ENCODE results near the gene ETV6. TPM values are rescaled to one million over a fixed set of nuclear protein-coding genes. Genes with fewer than 3 reads are reported as not detected.

Gene ETV6
- total RNA-seq, 2 experiments from 2014 or later, result 17.1 to 19.3 TPM

- DNase-seq (ENCODE audit: low spot score), result no peak
- no peak overlapping the region for H2AFZ ChIP-seq (ENCODE audit: low read length)
- H3K4me1 ChIP-seq (ENCODE audit: insufficient read depth, low read length, poor library complexity, severe bottlenecking), result peaks cover 47% of the 10 kb centered on the region
- peaks cover 41% of the 10 kb centered on the region for H3K36me3 ChIP-seq (ENCODE audit: insufficient read depth, low read length)
- H3K79me2 ChIP-seq (ENCODE audit: insufficient read depth, low read depth, low read length), result no peaks in the 10 kb centered on the region
- no peaks in the 10 kb centered on the region for H3K9me3 ChIP-seq (ENCODE audit: low read length)
- TF ChIP-seq, protein P1, sequence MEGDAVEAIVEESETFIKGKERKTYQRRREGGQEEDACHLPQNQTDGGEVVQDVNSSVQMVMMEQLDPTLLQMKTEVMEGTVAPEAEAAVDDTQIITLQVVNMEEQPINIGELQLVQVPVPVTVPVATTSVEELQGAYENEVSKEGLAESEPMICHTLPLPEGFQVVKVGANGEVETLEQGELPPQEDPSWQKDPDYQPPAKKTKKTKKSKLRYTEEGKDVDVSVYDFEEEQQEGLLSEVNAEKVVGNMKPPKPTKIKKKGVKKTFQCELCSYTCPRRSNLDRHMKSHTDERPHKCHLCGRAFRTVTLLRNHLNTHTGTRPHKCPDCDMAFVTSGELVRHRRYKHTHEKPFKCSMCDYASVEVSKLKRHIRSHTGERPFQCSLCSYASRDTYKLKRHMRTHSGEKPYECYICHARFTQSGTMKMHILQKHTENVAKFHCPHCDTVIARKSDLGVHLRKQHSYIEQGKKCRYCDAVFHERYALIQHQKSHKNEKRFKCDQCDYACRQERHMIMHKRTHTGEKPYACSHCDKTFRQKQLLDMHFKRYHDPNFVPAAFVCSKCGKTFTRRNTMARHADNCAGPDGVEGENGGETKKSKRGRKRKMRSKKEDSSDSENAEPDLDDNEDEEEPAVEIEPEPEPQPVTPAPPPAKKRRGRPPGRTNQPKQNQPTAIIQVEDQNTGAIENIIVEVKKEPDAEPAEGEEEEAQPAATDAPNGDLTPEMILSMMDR (conservative IDR thresholded peaks at IDR 0.05; ENCODE audit: low read length), result no peak
- no peak for TF ChIP-seq EZH2phosphoT487 (IDR thresholded peaks at IDR 0.05; ENCODE audit: borderline replicate concordance, low read depth, low read length)
- no peaks in the 10 kb centered on the region for H4K20me1 ChIP-seq (ENCODE audit: insufficient read depth, low read length)
- ChIA-PET POLR2A (interaction anchor here (0.6 to 1.2 kb wide), 4 partner anchors 9 to 1291 kb away, joined by 3 to 8 read pairs (median 4); no protein-coding TSS in a partner anchor), CTCF (ENCODE audit: unreplicated experiment) (no interaction called here)
- H3K27ac ChIP-seq (ENCODE audit: low read depth, low read length, poor library complexity, severe bottlenecking), result no peak overlapping the region
- H3K4me2 ChIP-seq (ENCODE audit: low read length), result peak overlapping the region; percentile 34
- intact Hi-C loops (cut with micrococcal nuclease; ENCODE audit: unreplicated experiment), result no loop called here
- no peak overlapping the region for H3K4me3 ChIP-seq (ENCODE audit: low read depth, low read length, poor library complexity, severe bottlenecking)
- H3K9me2 ChIP-seq (ENCODE audit: insufficient read depth, low read length), result no peaks in the 10 kb centered on the region
- BruUV-seq (replicated peaks), result no TSS peak
Measured at GRCh38 chr12:11881835-11882234, 232.4 kb downstream of the ETV6 start.

GRCh38 chr12:11882301-11883019 is 233.0 kb downstream of the ETV6 start:
- Histone ChIP-seq H3K4me1 (ENCODE audit: insufficient read depth, low read length, poor library complexity, severe bottlenecking) (peaks cover 41% of the 10 kb centered on the region), H3K9me2 (ENCODE audit: insufficient read depth, low read length) (no peaks in the 10 kb centered on the region), H3K36me3 (ENCODE audit: insufficient read depth, low read length) (peaks cover 46% of the 10 kb centered on the region), H4K20me1 (ENCODE audit: insufficient read depth, low read length) (no peaks in the 10 kb centered on the region), H3K79me2 (ENCODE audit: insufficient read depth, low read depth, low read length) (no peaks in the 10 kb centered on the region), H3K27ac (ENCODE audit: low read depth, low read length, poor library complexity, severe bottlenecking) (peak overlapping the region; percentile 43), H3K4me3 (ENCODE audit: low read depth, low read length, poor library complexity, severe bottlenecking) (no peak overlapping the region), H2AFZ (ENCODE audit: low read length) (no peak overlapping the region), H3K4me2 (ENCODE audit: low read length) (peak overlapping the region; percentile 34), H3K9me3 (ENCODE audit: low read length) (no peaks in the 10 kb centered on the region)
- no peak for DNase-seq (ENCODE audit: low spot score)
- POLR2A ChIA-PET, result interaction anchor here (0.7 to 1.2 kb wide), 3 partner anchors 8 to 127 kb away, joined by 3 to 8 read pairs (median 4); no protein-coding TSS in a partner anchor
- TF ChIP-seq EZH2phosphoT487 (IDR thresholded peaks at IDR 0.05; ENCODE audit: borderline replicate concordance, low read depth, low read length), result no peak
- TF ChIP-seq, protein P1 (conservative IDR thresholded peaks at IDR 0.05; ENCODE audit: low read length), result no peak
- intact Hi-C loops (cut with micrococcal nuclease; ENCODE audit: unreplicated experiment), result no loop called here
- BruUV-seq (replicated peaks), result no TSS peak
- CTCF ChIA-PET (ENCODE audit: unreplicated experiment), result no interaction called here

- Histone ChIP-seq H2AFZ (ENCODE audit: low read length) (no peak overlapping the region), H3K9me2 (ENCODE audit: insufficient read depth, low read length) (no peaks in the 10 kb centered on the region), H3K27ac (ENCODE audit: low read depth, low read length, poor library complexity, severe bottlenecking) (no peak overlapping the region), H3K4me1 (ENCODE audit: insufficient read depth, low read length, poor library complexity, severe bottlenecking) (peaks cover 34% of the 10 kb centered on the region), H3K36me3 (ENCODE audit: insufficient read depth, low read length) (peaks cover 60% of the 10 kb centered on the region), H3K4me2 (ENCODE audit: low read length) (no peak overlapping the region), H4K20me1 (ENCODE audit: insufficient read depth, low read length) (no peaks in the 10 kb centered on the region), H3K79me2 (ENCODE audit: insufficient read depth, low read depth, low read length) (no peaks in the 10 kb centered on the region), H3K9me3 (ENCODE audit: low read length) (no peaks in the 10 kb centered on the region), H3K4me3 (ENCODE audit: low read depth, low read length, poor library complexity, severe bottlenecking) (no peak overlapping the region)
- CTCF ChIA-PET (ENCODE audit: unreplicated experiment), result no interaction called here
- TF ChIP-seq, protein P1 (conservative IDR thresholded peaks at IDR 0.05; ENCODE audit: low read length), result no peak
- TF ChIP-seq EZH2phosphoT487 (IDR thresholded peaks at IDR 0.05; ENCODE audit: borderline replicate concordance, low read depth, low read length), result no peak
- DNase-seq (ENCODE audit: low spot score), result no peak
- BruUV-seq (replicated peaks), result no TSS peak
- intact Hi-C loops (cut with micrococcal nuclease; ENCODE audit: unreplicated experiment), result no loop called here
- POLR2A ChIA-PET, result no interaction called here
Measured at GRCh38 chr12:11884116-11884515, 234.6 kb downstream of the ETV6 start.
